NCI-H1417 treated with DMSO at 0.1 percent for 48 hours (cell line): ENCODE data around the gene TRIO.
"Not testable (repeated sequence)": the region's sequence is repeated elsewhere in the genome, so short reads cannot be mapped to it uniquely, and the experiment has no call there.

Experiments used
- DNase-seq: peaks from one replicate; lab custom pipeline; 2025; lab: John Stamatoyannopoulos, UW

Gene TRIO

GRCh38 chr5:14142827-14143545, at the start of gene TRIO:
Gene TRIO (plus strand): TSS chr5:14143342. CDS start chr5:14143726, 384 bp downstream.
- DNase-seq = peak; percentile 65

GRCh38 chr5:14097380-14097779, 45.8 kb upstream of the TRIO start:
- DNase-seq = not testable (repeated sequence)

GRCh38 chr5:14097998-14098471, 45.1 kb upstream of the TRIO start:
- no peak for DNase-seq

GRCh38 chr5:14100281-14100680, 42.9 kb upstream of the TRIO start:
- DNase-seq = no peak

DNA sequence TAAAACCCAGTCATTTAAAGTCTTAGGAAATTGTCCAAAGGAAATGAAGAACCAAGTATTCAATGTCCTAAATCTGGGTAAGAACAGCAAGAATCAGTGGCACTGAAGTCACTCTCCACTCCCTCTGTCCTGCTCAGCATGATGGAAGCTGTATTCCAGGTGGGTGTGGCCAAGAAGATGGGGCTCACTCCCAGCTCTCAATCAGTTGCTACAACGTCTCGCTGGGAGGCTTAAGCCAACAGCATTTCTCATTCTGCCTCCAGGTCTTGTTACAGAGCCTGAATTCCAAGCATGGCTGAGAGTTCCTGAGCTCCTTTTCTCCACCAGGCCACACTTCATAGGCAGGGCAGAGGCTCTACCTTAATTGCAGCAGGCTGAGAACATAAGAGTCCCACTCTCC, 41.2 kb upstream of the TRIO start:
- no peak for DNase-seq

GRCh38 chr5:14102666-14103065, 40.5 kb upstream of the TRIO start:
- DNase-seq = no peak

GRCh38 chr5:14105718-14106410, 37.3 kb upstream of the TRIO start:
- DNase-seq = no peak

DNA sequence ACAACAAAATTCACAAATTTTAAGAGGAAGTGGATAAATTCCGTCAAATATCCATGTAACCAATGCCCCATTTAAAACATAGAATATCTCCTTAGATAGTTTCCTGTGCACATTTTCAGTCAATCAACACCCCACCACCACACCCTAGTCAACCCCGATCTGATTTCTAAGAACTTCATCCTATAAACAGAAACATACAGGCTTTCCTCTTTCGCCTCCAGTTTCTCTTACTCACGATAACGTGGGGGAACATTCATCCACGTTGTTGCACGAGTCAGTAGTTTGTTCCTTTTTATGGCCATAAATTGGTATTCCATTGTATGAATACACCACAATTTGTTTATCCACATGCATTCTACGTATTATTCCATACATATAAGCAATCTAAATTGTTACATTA, 35.6 kb upstream of the TRIO start:
- DNase-seq = no peak

GRCh38 chr5:14108170-14108996, 34.8 kb upstream of the TRIO start:
- DNase-seq = peak; percentile 14

GRCh38 chr5:14109041-14109747, 33.9 kb upstream of the TRIO start:
- DNase-seq = no peak

DNA sequence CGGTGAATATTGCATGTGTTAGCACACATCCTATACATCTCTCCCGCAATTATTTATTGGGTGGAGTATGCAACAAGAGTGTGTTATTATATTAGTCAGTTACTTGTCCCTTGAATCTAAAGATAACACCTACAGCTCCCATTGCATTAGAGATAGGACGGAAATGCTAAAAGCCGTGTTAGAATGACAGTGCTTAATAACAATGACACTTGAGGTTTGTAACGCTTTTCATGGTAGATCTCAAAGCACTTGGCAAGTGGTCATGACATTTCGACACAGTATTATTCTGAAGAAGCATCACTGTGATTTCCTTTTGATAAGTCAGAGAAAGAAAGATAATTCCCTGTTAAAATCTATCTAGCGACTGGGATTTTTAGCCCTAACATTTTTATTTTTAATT, 33.4 kb upstream of the TRIO start:
- no peak for DNase-seq

DNA sequence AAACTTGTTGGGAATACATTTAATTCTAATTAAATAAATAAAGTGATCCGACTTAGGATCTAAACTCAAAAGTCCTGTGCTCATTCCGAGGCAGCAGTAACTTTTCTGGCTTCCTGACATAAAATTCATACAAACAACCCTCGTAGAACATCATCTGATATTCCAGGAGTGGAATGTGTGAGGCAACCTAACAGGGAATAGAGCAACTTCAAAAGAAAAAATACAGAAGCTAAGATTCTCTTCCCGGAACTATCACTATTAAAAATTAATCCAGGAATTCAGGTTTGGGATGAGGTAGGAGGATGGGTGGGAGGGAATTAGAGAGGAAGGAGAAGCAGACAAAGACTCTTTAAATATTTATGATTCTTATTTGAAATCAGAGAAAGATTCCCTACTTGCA, 32.9 kb upstream of the TRIO start:
- no peak for DNase-seq

GRCh38 chr5:14110680-14111079, 32.5 kb upstream of the TRIO start:
- no peak for DNase-seq

GRCh38 chr5:14112998-14113652, 30.0 kb upstream of the TRIO start:
- DNase-seq = no peak

- DNase-seq = no peak
Observed at GRCh38 chr5:14114615-14115251, 28.4 kb upstream of the TRIO start.

DNA sequence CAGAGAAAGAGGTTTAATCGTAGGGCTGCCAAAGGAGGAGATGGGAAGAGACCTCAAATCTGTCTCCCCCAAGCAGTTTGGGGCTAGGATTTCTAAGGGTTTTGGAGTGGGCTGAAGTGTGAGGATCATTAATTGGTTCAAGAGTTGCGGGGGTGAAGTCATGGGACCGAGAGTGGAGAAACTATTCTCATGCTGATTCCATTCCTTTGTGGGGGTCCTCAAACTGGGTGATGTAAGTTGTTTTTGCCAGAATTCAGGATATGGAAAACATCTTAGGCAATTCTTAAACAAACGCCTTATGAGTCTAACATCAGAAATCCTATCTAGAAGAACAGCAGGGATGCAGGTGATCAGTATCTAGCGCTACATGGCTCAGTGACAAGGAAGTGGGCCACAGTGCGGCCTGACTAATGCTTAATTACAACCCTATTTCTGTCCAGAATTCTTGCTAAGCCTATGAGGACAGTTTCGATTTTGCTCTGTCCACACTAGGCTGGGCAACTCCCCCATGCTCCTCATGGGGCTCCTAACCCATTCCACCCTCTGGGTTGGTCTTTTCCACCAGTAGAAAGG, 27.7 kb upstream of the TRIO start:
- no peak for DNase-seq

DNA sequence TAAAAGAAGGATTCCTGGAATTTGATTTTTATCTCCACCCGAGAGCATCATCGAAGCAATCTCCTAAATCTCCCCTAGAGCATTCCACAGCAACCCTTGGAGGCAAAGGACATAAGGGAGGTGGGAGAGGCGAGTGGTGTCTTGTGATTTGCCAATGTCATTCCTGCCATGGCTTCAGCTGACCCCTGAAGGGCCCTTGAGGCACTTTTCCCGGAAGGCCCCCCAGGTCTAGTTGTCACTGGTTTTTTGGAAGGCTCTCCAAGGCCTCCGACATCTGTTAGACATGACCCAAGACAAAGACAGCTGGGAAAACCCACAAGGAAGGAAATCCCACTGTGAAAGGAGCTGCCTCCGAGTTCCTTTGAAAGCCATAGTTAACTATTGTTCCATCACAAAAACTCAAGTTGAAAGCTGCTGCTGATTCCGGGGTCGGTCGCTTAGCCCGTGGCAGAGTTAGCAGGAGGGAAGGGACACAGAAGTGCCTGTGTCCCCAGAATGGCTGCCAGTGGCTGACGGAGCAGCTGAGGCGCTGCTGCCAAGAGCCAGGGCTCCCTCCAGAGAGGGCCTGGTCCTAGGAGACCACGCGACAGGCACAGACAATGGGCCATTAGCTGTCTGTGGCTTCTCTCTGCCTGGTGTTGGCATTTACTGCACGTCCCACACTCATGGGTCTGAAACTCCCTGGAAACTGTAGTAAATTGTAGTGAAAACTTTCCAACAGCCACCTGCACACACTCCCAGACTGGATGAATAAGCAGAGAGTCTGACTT, 24.4 kb upstream of the TRIO start:
- DNase-seq = no peak

DNA sequence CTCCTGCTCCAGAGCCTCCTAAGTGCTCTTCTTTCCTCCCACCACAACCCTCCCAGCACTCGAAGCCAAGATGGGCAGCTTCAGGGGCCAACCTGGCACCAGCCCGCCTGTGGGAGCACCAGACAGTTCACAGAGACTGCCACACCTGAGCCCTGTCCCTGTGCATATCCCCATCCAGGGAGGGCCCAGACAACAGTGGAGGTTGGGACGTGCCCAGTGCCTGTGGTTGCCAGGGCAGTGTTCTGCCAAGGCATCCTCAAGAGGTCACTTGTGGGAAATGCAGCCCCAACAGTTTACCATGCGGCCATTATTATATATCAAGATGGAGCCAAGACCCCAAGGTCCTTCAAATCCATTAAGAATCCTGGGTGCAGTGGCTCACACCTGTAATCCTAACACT, 23.0 kb upstream of the TRIO start:
- no peak for DNase-seq

GRCh38 chr5:14121552-14121951, 21.6 kb upstream of the TRIO start:
- DNase-seq = no peak

GRCh38 chr5:14122089-14122488, 21.1 kb upstream of the TRIO start:
- no peak for DNase-seq
